A549 (cell line): ENCODE data around the gene ZNF33A.

Experiments used
- BHLHE40 ChIP-seq: IDR thresholded peaks from 2 replicates; pipeline ENCODE4 v1.6.1; 2012; ENCODE audit warnings: low read depth, low read length, inconsistent platforms
- CHD2 ChIP-seq: fragments of 150-350 bp; IDR thresholded peaks from 2 replicates; pipeline ENCODE4 v1.6.1; 2014; ENCODE audit warnings: low read length; ENCODE audit not compliant: partially characterized antibody
- CTCF ChIP-seq: fragments of >200 bp; sonication (Bioruptor Twin); formaldehyde crosslinking; IDR thresholded peaks from 3 replicates; pipeline ENCODE4 v1.5.1; 2016
- EHF ChIP-seq: fragments of 250-450 bp; sonication (Bioruptor Pico); IDR thresholded peaks from 2 replicates; pipeline ENCODE4 v1.5.0; 2020; ENCODE audit warnings: mild to moderate bottlenecking
- JUN ChIP-seq, 2 experiments: fragments of >200 bp; sonication (Bioruptor Twin); formaldehyde crosslinking; IDR thresholded peaks; 2 replicates in 1 of 2; 3 replicates in 1 of 2; pipeline ENCODE4 v1.6.1; 2016 to 2017
- POLR2A ChIP-seq: IDR thresholded peaks from 2 replicates; pipeline ENCODE4 v1.6.1; 2012; ENCODE audit warnings: mild to moderate bottlenecking, low read length
- TF ChIP-seq, protein P1 (sequence below): fragments of 450-650 bp; IDR thresholded peaks from 2 replicates; pipeline ENCODE4 v1.6.1; 2014; ENCODE audit warnings: antibody characterized with exemption
- TF ChIP-seq, protein P2 (sequence below): fragments of >200 bp; sonication (Bioruptor Twin); formaldehyde crosslinking; IDR thresholded peaks from 2 replicates; pipeline ENCODE4 v1.6.1; 2016
- TF ChIP-seq, protein P3 (sequence below): fragments of 150-350 bp; IDR thresholded peaks from 2 replicates; pipeline ENCODE4 v1.6.1; 2014; ENCODE audit warnings: low read depth, mild to moderate bottlenecking, low read length

DNA sequence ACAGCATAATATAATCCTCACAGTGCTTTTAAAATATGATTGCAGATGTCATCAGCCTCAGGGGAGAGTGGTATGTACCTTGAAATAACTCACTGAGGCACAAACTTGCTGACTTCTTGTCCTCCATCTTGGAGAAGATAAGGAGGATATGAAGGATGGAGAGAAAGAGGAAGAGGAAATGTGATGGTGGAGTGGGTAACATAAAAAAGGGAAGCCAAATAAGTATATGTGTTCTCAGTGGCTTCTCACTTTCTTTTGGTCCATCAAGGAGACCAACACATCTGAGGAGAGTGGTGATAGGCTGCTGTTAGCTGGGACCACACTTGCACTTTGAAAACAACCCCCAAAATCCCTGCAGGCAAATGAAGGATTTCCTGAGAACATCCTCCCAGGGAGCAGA lies 62.1 kb downstream of the ZNF33A start:
- TF ChIP-seq CTCF (no peak), POLR2A (no peak), BHLHE40 (no peak), CHD2 (no peak), EHF (CRISPR knock-in tag) (no peak), JUN (IDR thresholded peaks at IDR 0.05) (no peak)
- TF ChIP-seq, protein P1, sequence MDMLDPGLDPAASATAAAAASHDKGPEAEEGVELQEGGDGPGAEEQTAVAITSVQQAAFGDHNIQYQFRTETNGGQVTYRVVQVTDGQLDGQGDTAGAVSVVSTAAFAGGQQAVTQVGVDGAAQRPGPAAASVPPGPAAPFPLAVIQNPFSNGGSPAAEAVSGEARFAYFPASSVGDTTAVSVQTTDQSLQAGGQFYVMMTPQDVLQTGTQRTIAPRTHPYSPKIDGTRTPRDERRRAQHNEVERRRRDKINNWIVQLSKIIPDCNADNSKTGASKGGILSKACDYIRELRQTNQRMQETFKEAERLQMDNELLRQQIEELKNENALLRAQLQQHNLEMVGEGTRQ: no peak
- TF ChIP-seq, protein P2, sequence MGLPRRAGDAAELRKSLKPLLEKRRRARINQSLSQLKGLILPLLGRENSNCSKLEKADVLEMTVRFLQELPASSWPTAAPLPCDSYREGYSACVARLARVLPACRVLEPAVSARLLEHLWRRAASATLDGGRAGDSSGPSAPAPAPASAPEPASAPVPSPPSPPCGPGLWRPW: no peak
- TF ChIP-seq, protein P3, sequence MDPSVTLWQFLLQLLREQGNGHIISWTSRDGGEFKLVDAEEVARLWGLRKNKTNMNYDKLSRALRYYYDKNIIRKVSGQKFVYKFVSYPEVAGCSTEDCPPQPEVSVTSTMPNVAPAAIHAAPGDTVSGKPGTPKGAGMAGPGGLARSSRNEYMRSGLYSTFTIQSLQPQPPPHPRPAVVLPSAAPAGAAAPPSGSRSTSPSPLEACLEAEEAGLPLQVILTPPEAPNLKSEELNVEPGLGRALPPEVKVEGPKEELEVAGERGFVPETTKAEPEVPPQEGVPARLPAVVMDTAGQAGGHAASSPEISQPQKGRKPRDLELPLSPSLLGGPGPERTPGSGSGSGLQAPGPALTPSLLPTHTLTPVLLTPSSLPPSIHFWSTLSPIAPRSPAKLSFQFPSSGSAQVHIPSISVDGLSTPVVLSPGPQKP: no peak
